Measurements from ENCODE around the gene DIP2C.
"Not testable (repeated sequence)": the region's sequence is repeated elsewhere in the genome, so short reads cannot be mapped to it uniquely, and the experiment has no call there.

DIP2C gene

DNA sequence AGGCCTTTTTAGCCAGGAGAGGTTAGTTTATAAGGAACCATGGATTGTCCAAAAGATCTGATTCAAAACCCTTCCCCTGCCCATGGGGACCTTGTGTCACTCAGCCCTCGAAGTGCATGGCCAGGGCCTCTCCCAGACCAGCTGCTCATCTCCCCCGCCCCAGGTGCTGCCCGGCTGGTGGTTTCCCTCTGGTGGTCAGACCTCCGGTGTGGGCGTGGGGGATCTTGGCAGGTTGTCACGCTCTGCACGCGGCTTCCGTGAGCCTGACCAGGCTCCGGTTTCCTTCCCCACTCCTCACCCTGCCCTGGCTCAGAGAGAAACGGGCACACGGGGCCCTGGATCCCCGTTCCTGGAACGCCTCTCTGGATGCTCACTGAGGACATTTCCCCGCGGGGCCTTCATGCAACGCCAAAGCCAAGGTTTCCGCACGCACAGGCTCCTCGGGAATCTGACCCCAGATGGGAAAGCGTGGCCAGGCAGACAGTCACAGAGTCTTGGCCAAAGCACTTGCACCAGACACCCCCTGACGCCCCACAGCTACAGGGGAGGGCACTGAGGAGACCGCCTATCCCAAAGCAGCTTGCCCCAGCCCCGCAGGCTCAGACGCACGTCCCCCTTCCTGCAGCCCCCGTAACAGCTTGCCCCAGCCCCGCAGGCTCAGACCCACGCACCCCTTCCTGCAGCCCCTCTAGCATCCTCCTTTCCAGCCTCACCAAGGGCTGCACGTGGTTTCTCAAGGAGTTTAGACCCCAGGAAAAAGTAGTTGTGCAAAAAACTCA lies 7.8 kb upstream of the DIP2C start:
- no peak for DNase-seq (ENCODE audit: low read depth in 2 of 2)

DNA sequence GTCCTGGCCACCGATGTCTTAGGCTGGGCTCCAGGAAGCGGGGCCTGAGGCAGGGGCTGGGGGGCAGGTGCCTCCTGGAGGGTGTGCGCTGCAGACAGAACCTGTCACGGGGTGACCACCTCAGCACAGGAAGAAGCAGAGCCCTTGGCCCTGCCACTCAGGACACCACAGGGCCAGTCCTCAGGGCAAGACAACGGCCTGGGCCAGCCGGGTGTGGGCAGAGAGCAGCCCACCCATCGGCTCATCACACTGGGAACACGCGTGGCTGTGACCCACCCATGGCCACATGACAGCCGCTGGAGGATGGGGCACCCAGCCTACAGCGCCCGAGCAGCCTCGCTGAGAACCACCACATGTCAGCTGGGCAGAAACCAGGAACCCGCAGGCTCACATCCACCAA lies 5.9 kb upstream of the DIP2C start:
- no peak for DNase-seq (ENCODE audit: low read depth in 2 of 2)

DNA sequence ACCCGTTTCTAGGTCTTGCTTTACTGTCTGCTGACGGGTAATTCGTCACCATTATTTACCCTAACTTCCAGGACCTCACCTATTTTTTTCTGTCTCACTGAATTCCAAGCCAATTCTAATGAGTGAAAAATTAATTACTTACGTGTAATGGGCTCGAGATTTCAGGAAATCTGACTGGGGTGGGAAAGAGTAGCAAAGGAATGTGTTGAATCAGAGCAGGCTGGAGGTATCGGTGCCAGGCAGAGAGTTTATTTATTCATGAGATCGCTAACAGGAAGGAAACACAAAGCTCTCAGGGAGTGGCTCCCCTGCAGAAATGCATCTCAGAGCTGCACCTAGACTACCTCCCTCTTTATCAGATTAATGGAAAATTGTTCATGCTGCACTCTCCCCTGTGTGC lies 4.0 kb upstream of the DIP2C start:
- DNase-seq (ENCODE audit: low read depth in 2 of 2), result no peak

DNA sequence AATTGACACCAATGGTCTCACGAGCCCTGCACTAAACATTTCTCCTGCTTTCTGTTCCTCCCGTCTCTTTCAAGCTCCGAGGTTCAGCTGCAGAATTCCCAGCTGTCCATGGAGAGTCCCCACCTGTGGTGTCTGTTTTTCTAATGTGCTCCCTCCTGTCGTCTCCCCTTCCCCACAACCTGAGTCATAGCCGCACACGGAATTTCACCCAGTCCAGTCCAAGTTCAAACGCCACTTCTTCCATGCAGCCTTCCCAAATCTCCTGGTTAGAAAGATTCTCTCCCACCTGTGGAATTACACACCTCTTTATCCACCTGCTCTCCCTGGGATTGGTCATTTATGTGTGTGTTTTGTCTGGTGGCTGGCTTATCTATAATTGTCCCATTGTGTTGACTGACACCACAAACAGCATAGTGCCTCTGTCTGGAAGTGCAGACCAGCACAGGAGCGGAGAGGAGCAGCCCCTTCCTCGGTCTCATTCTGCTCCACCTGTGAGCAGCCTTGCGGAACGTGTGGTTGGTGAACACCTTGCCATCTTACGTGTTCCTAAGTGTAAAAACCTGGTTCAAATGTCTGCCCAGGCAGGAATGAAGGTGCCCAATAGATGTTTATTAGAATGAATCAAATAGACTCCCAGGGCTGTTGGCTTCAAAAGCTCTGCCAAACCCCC lies 3.3 kb upstream of the DIP2C start:
- no peak for DNase-seq (ENCODE audit: low read depth in 2 of 2)

DNA sequence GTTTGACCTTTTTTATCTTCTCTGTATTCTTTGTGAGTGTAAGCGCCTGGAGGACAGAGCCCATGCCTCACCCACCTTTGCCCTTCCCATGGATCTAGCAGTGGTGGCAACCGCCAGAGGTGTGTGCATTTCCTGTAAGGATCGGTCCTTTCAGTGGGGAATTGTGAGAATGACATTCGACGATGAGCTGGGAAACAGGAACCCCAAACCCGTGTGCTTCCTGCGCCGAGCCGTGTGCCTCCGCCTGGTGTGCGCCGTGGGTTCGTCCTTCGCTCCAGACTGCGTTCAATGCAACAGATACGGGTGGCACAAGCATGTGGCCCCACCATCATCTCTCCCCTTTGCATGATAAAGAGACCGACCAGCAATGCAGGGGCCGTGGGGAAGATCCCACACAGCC lies 1.7 kb upstream of the DIP2C start:
- no peak for DNase-seq (ENCODE audit: low read depth in 2 of 2)

DNA sequence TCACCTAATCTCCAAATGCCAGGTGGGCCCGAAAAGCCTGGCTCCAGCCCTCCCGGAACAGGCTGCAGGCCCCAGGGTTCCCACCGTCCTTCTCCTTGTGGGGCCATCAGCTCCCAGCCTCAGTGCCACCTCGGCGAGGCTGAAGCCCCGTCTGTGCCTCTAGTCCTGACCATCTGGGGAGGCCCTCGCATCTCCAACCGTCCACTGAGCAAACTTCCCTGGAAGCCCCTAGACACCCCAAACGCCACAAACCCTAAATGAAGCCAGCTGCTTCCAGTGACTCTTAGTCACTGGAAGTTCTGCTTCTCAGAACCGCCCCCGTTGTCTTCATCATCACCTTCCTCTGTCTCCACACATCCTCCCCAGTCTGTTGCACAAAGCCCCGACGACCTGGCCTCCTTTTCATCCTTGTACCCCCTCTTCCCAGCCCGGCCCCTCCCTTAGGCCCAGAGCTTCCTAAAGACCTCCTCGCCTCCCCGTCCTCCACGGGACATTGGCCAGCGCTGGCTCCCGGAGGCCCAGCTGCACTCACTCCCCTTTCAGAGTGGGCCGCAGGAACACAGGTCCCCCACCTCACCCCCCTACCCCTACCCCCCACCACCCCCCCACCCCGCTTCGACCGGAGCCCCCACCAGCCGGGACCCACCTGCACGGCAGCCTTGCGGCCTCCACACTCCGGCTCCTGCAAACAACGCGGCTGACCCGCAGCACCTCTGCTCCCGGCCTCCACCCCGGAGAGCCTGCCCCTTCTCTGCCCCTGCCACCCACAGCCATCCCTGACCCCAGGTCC lies 1.1 kb upstream of the DIP2C start:
- DNase-seq (ENCODE audit: low read depth in 2 of 2), result no peak

DNA sequence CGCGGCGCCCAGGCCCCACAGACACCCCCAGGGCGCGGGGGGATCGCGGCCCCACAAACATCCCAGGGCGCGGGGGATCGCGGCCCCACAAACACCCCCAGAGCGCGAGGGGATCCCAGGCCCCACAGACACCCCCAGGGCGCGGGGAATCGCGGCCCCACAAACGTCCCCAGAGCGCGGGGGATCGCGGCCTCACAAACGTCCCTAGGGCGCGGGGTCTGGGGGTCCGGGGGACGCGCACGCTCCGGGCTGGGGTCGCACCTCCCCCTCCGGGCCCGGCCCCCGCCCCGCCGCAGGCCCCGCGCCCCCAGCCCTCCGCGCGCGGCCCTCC lies 382 bp downstream of the DIP2C start:
- no peak for DNase-seq (ENCODE audit: low read depth in 2 of 2)

DNA sequence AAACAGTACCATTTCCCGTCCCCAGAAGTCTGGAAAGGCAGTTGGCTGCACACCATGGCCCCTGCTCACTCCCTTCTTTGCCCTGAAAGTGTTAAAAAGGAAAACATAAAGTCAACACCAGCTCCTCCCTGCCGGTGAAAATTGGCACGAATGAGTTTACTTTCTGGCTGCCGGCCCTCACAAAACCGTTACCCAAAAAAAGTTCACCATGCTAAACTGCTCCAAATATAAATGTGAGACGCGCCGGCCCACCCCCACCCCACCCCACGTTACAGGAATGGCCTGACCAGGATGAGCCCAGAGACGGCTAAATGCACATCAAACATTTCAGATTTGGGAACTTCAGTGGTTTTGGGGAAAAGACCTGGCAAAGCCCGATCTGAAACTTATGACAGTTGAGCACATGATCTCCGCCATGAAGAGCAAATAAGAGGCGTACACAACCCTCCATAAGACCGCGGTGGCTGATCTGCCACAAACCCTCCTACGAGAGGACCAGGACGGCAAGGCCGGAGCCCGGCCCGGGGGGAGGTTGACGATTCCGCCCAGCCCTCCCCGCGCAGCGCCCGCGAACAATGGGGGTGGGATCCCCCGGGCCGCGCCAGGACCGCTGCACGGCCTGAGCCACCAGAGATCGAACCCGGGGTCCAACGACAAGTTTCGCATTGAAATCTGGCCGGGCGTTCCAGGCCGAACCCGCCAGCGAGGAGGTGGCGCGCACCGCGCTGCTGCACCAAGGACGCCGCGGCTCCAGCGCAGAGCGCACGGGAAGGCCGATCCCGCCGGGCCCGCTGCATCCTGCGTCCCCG lies 952 bp downstream of the DIP2C start:
- DNase-seq (ENCODE audit: low read depth in 2 of 2), result no peak

DNA sequence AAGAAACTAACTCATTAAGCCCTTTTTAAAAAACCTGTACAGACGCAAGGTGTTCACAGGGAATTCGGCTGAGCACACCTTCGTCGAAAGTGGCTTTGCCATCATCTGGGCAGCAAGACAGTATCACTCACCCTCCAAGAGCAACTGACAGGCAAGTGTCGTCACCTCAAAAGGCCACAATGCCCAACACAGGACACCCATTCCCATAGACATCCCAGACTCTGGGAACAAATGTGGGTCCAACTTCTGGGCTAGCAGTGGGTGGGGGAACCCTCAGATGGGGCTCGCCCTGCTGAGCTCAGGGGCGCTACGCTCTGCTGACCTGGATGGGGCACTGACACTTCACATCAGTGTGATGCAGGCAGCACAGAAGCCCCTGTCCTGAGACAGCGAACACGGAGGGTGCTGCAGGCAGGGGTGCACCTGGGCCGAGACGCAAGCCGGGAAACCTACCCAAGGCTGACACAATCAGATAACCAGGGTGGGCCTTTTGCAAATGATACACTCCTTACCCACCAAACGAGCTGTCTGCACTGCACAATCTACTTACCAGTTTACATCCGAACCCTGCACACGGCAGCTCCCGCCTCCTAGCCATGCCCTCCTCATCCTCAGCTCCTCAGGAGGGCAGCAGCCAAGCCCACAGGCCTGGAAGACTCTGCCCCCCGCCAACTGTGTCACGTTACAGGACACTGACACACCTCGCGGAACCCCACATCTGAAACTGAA lies 1.7 kb downstream of the DIP2C start:
- DNase-seq (ENCODE audit: low read depth in 2 of 2), result no peak

DNA sequence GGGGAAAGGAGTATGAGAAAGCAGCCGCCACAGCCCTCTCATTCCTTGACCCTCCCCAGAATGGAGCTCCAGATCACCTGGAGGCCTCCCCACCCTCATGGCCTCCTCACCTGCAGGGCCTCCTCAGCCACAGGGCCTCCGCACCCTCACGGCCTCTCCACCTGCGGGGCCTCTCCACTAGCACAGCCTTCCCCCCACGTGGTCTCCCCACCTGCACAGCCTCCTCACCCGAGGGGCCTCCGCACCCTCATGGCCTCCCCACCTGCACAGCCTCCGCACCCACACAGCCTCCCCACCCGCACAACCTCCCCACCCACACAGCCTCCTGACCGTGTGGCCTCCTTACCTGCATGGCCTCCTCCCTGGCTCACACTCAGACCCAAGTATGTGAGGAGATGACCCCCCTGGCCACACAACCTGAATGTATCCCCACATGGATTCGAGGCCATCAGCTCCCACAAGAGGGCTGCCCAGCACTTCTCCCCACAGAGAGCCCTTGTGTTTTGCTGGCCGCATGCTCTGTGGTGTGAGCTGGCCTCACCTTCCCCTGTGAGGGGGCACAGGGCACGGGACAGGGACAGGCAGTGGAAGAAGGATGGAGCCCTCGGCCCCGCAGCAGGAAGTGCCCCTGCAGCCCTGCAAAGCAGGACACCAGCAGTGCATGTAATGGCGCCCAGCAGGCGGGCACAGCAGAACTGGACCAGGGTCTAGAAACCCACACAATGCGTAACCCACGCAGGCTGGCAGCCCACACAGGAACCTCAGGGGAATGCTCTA lies 3.1 kb downstream of the DIP2C start:
- DNase-seq (ENCODE audit: low read depth in 2 of 2), result no peak

DNA sequence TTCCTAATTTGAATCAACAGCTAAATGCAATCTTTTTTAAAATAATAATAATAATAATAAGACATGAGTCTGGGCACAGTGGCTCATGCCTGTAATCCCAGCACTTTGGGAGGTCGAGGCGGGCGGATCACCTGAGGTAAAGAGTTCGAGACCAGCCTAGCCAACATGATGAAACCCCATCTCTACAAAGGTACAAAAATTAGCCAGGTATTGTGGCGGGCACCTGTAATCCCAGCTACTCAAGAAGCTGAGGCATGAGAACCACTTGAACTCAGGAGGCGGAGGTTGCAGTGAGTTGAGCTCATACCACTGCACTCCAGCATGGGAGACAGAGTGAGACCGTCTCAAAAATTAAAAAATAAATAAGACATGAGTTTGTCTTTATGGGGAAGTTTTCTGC lies 3.9 kb downstream of the DIP2C start:
- DNase-seq (ENCODE audit: low read depth in 2 of 2), result no peak

DNA sequence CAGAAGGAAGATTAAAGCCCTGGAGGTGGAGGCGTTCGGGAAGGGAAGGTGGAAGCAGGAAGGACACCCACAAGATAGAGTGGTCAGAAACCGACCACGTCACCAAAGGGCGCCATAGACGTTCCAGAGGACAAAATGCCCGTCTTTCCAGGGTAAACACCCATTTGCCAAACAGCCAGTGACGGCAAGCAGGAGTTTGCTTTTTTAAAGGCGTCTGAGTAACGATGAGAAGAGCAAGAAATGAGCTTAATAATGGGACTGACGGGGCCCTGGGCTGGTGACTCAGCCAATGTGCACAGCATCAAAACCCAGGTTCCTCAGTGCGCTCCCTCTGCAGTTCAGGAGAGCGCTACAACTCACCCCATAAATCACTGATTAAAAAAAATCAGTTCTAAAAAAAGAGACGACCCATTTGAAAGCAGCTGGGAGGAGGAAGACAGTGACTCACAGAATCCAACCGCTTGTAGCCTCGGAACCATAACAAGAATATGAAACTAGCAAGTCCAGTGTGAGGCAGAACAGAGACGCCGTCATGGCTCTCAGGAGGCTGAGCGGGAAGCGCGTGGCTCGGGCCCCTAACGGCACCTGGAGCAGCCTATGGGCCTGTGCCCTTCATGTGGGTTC lies 5.9 kb downstream of the DIP2C start:
- DNase-seq (ENCODE audit: low read depth in 2 of 2), result no peak

DNA sequence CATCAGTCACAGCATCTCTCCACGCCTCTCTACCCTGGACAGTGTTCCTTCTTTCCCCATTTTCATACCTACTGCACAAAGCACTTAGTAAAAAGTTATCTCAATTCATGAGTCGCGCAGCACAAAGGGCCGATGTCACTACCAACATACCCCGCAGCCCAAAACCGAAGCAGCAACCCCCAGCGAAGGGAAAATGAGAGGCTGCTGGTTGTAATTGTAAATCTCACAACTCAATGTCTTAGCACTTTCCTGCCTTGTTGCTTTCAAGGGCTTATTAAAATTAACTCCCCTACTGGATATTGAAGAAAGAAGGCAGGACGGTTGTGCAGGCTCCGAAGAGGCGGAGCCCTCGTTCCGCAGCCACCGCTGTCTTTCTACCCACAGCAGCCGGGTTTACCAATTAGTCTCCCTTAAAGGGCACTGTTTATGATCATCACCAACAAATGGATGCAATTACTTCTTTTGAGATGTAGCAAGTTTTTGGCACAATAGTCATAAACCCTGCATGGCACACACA lies 6.5 kb downstream of the DIP2C start:
- DNase-seq (ENCODE audit: low read depth in 2 of 2), result no peak

DNA sequence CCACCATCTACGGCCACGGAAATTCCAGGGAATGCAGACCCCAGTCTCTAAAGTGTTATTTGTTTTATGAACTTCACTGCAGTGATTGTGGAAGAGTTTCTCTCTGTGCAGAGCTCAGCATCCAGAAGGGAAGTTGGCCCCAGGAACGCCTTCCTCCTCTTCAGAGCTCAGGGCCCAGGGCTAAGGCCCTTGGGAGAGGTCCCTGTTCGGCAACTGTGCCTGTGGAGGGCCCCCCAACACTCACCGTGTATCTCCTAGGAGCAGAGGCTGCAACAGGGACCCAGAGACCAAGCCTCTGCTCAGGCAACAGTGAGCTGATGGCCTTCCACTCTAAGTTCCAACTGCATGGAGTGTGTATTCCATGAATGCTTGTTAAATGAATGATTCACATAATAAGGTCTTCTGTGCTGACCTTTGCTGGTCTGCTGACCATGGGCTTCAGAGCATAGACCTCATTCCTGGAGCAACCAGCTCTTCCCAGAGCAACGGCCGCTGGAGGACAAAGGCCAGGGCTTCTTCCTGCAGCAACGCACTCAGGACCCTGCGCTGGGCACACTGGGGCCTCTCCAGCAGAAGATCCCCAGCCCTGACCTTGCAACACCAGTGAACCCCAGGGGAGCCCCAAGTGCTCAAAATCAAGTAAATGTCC lies 7.7 kb downstream of the DIP2C start:
- no peak for DNase-seq (ENCODE audit: low read depth in 2 of 2)

DNA sequence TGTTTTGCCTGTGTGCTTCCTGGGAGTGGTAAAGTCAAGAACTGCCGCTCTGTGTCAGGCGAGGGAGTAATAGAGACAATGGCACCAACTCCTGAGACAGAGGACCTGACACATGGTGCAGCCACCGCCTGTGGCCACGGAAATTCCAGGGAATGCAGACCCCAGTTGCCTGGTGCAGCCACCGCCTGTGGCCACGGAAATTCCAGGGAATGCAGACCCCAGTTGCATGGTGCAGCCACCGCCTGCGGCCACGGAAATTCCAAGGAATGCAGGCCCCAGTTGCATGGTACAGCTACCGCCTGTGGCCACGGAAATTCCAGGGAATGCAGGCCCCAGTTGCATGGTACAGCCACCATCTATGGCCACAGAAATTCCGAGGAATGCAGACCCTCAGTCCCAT lies 8.7 kb downstream of the DIP2C start:
- DNase-seq (ENCODE audit: low read depth in 2 of 2), result no peak

DNA sequence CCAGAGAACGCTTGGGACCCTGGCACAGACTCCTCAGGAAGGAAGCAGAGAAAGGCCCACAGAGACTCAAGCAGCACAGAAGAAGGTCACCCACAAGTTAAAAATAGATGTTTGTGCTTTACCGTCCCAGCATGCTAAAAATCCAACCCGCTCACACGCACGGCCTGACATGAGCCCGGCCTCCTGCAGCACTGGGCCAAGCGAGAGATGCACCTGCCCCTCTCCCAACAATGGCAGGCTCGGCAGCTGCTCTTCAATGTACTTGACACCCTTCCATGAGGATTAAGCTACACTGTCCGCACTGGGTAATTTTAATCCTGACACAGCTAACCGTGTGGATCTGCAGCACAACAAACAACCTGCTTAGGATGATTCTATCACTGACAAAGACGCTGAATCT lies 9.3 kb downstream of the DIP2C start:
- no peak for DNase-seq (ENCODE audit: low read depth in 2 of 2)

DNA sequence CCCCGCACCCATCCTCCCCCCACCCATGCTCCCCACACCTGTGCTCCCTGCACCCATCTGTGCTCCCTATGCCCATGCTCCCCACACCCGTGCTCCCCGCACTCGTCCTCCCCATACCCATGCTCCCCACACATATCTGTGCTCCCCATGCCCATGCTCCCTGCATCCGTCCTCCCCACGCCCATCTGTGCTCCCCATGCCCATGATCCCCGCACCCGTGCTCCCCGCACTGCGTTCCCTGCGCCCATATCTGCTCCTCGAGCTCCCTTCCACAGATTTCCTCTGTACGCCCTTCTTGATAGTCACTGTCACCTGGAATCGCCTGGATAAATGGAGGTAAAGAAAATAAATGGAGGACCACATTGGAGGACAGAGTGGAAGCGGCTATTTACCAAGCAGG lies 9.9 kb downstream of the DIP2C start:
- no peak for DNase-seq (ENCODE audit: low read depth in 2 of 2)

DNA sequence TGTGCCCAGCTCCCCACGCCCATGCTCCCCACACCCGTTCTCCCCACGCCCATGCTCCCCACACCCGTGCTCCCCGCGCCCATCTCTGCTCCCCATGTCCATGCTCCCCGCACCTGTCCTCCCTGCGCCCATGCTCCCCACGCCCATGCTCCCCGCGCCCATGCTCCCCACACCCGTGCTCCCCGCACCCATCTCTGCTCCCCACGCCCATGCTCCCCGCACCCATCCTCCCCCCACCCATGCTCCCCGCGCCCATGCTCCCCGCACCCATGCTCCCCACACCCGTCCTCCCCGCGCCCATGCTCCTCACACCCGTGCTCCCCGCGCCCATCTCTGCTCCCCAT lies 10.8 kb downstream of the DIP2C start:
- not testable (repeated sequence) for DNase-seq (ENCODE audit: low read depth in 2 of 2)

Measured in stimulated activated CD4-positive, alpha-beta T cell treated with anti-CD3 and anti-CD28 coated beads, Interleukin-4, amount 100 ng/mL, for 48 hours (primary cell).